Naive thymus-derived CD8-positive, alpha-beta T cell (primary cell): ENCODE results near the gene RALA. TPM values are rescaled to one million over a fixed set of nuclear protein-coding genes. Genes with fewer than 3 reads are reported as not detected.

Source experiments
- ATAC-seq, 2 donors: fragments of 150-1000 bp; cut with Tn5 transposase in 1 of 2; sonication (Bioruptor Pico), chemical (Tn5 transposase) in 1 of 2; 1 replicate in 1 of 2; 2 replicates in 1 of 2; pipeline ENCODE4 v1.10.0; 2021; ENCODE audit warnings: mild to moderate bottlenecking in 2 of 2, moderate library complexity in 2 of 2
- POLR2A ChIA-PET: fragments of 350-600 bp; sonication (Branson Sonifier 250); formaldehyde crosslinking; loops from one replicate; lab custom pipeline; 2021; ENCODE audit warnings: antibody characterized with exemption; lab: Charles Lee
- DNase-seq, 10 donors: peaks; one replicate each; pipeline versions ENCODE4 v3.0.0 to v3.0.0-alpha.2; 2020 to 2022
- H3K27ac Mint-ChIP-seq, 10 donors: one replicate each; pipeline ENCODE4 v1.8.0; 2020 to 2022; ENCODE audit warnings: mild to moderate bottlenecking in 10 of 10, mixed read lengths in 10 of 10, moderate library complexity in 4 of 10, inconsistent platforms in 1 of 10
- H3K27me3 Mint-ChIP-seq, 5 donors: one replicate each; pipeline ENCODE4 v1.8.0; 2021 to 2022; ENCODE audit warnings: mixed read lengths in 5 of 5
- H3K36me3 Mint-ChIP-seq, 3 donors: one replicate each; pipeline ENCODE4 v1.8.0; 2020 to 2022; ENCODE audit warnings: mixed read lengths in 3 of 3, mild to moderate bottlenecking in 2 of 3, inconsistent platforms in 1 of 3
- H3K4me1 Mint-ChIP-seq, 4 donors: one replicate each; pipeline ENCODE4 v1.8.0; 2021 to 2022; ENCODE audit warnings: mixed read lengths in 4 of 4
- H3K4me3 Mint-ChIP-seq, 10 donors: one replicate each; pipeline ENCODE4 v1.8.0; 2020 to 2022; ENCODE audit warnings: mild to moderate bottlenecking in 10 of 10, mixed read lengths in 10 of 10, moderate library complexity in 6 of 10, inconsistent platforms in 1 of 10
- H3K9me3 Mint-ChIP-seq, 9 donors: one replicate each; pipeline ENCODE4 v1.8.0; 2020 to 2022; ENCODE audit warnings: mixed read lengths in 9 of 9, mild to moderate bottlenecking in 3 of 9, inconsistent platforms in 1 of 9, moderate library complexity in 1 of 9
- polyA plus RNA-seq, 3 donors: library from polyadenylated mRNA; unstranded; fragments of 300-500 nt; fragmentation: Illumina TruSeq; gene quantifications; one replicate each; pipeline ENCODE4 v1.2.3, GENCODE V29; 2021
- total RNA-seq, 8 experiments: library from RNA in 2 of 8; stranded (reverse) in 2 of 8; gene quantifications; one replicate each; pipeline ENCODE4 v1.2.3 and lab custom pipeline; 2021 to 2026

RALA gene
- total and polyA plus RNA-seq, 5 experiments from 2014 or later: 39.7 to 55.1 (median 46.6) TPM

- Mint-ChIP-seq H3K4me1 (peaks cover 0 to 6% (median 4%) of the 10 kb centered on the region in 4 donors), H3K27me3 (no peaks in the 10 kb centered on the region), H3K4me3 (no peak overlapping the region), H3K27ac (peak overlapping the region in 1 of 10 donors; percentile 9), H3K36me3 (peaks cover 0 to 22% (median 12%) of the 10 kb centered on the region in 3 donors), H3K9me3 (peaks cover 0 to 32% (median 24%) of the 10 kb centered on the region in 9 donors)
- DNase-seq: no peak
- no peak for ATAC-seq
- POLR2A ChIA-PET: no interaction called here
Measured at GRCh38 chr7:39712751-39713150, 89.4 kb downstream of the RALA start.

DNA sequence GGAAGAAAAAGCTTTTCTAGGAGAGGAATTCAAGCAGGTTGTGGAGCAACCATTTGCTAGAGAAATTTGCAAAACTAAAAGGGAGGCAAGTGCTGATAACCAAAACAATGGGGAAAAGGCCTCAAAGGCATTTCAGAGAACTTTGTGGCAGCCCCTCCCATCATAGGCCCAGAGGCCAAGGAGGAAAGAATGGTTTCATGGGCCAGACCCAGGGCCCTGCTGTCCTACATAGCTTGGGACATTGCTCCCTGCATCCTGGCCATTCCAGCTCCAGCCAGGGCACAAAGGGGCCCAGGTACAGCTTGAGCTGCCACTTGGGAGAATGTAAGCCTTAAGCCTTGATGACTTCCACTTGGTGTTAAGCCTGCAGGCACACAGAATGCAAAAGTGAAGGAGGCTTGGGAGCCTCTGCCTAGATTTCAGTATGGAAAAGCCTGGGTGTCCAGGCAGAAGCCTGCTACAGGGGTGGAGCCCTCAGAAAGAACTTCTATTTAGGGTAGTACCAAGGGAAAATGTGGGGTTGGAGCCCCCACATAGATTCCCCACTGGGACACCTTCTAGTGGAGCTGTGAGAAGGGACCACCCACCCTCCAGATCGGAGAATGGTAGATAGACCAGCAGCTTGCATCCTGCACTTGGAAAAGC is 91.2 kb downstream of the RALA start:
- ATAC-seq (no peak), DNase-seq (no peak)
- Mint-ChIP-seq H3K27ac (no peak overlapping the region), H3K4me3 (no peak overlapping the region), H3K27me3 (no peaks in the 10 kb centered on the region), H3K36me3 (peaks cover 0 to 22% (median 12%) of the 10 kb centered on the region in 3 donors), H3K9me3 (peaks cover 0 to 32% (median 24%) of the 10 kb centered on the region in 9 donors), H3K4me1 (peaks cover 0 to 5% (median 4%) of the 10 kb centered on the region in 4 donors)
- POLR2A ChIA-PET: no interaction called here

DNA sequence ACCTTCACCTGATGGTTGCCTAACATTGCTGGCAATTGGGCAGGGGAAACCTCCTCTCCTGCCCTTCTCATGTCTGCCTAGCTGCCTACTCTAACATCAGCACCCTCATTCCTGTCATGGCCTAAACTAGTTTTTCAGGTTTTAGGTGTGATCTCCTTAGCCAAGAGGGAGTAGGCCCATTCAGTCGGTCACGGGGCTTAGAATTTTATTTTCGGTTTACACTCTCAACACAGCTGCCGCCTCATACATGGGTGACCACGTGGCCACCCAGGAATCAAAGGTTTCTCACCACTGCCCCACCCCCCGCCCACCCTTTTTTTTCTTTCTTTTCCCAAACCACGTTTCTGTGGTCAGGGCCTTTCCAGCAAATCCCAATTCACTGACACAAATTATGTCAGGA is 97.2 kb downstream of the RALA start:
- Mint-ChIP-seq H3K27ac (no peak overlapping the region), H3K4me1 (peaks cover 0 to 4% (median 0%) of the 10 kb centered on the region in 4 donors), H3K27me3 (peaks cover 0 to 5% (median 0%) of the 10 kb centered on the region in 5 donors), H3K9me3 (peaks cover 0 to 7% (median 4%) of the 10 kb centered on the region in 9 donors), H3K36me3 (peaks cover 0 to 4% (median 3%) of the 10 kb centered on the region in 3 donors), H3K4me3 (no peak overlapping the region)
- ATAC-seq (no peak), DNase-seq (no peak)
- POLR2A ChIA-PET: interaction anchor here (0.6 kb wide), 1 partner anchor 10 kb away, joined by 3 read pairs; no protein-coding TSS in a partner anchor

- Mint-ChIP-seq H3K36me3 (no peaks in the 10 kb centered on the region), H3K4me3 (no peak overlapping the region), H3K27ac (peak overlapping the region in 1 of 10 donors; percentile 1), H3K4me1 (peaks cover 0 to 4% (median 0%) of the 10 kb centered on the region in 4 donors), H3K27me3 (peaks cover 0 to 5% (median 0%) of the 10 kb centered on the region in 5 donors), H3K9me3 (peaks cover 0 to 2% (median 0%) of the 10 kb centered on the region in 9 donors)
- DNase-seq (no peak), ATAC-seq (no peak)
- POLR2A ChIA-PET: interaction anchor here (0.6 kb wide), 1 partner anchor 10 kb away, joined by 3 read pairs; no protein-coding TSS in a partner anchor
Measured at GRCh38 chr7:39721345-39721744, 98.0 kb downstream of the RALA start.

DNA sequence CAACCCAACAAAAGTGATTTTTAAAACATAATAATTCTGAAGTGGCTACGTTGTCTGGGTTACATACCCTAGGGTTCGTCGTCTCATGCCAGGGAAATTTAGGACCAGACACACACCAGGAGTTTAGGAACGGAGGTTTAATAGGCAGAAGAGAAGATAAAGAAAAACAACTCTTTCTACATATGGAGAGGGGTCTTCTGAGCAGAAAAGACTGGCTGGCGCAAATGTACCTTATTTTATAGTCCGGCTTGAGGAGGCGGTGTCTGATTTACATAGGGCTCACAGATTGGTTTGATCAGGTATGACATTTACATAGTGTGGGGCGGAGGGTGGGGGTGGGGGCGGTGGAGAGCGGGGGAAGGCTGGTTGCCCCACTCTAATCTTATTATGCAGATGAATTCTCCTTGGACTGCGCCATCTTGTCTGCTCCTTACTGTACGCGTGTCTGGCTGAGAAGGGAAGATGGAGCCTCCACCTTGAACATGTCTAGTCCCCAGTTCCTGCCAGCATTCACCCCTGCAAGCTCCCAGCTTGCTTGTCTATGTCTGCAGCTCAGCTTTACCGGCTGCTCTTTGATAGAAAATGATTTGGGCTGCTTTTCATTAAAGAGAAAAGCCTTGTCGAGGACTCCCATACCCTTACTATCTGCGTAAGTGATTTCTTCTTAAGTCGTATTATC is 98.7 kb downstream of the RALA start:
- H3K4me3 Mint-ChIP-seq: no peak overlapping the region
- peak overlapping the region in 1 of 10 donors; percentile 1 for H3K27ac Mint-ChIP-seq
- ATAC-seq (no peak), DNase-seq (no peak)
- peaks cover 0 to 1% (median 0%) of the 10 kb centered on the region in 4 donors for H3K4me1 Mint-ChIP-seq
- no peaks in the 10 kb centered on the region for H3K9me3 Mint-ChIP-seq
- H3K27me3 Mint-ChIP-seq: peaks cover 0 to 5% (median 0%) of the 10 kb centered on the region in 5 donors
- POLR2A ChIA-PET: no interaction called here
- H3K36me3 Mint-ChIP-seq: no peaks in the 10 kb centered on the region

- no peaks in the 10 kb centered on the region for H3K36me3 Mint-ChIP-seq
- no peaks in the 10 kb centered on the region for H3K9me3 Mint-ChIP-seq
- POLR2A ChIA-PET: no interaction called here
- ATAC-seq: no peak
- H3K4me1 Mint-ChIP-seq: peaks cover 0 to 14% (median 7%) of the 10 kb centered on the region in 4 donors
- H3K4me3 Mint-ChIP-seq: no peak overlapping the region
- H3K27ac Mint-ChIP-seq: peak overlapping the region in 1 of 10 donors; percentile 37
- no peaks in the 10 kb centered on the region for H3K27me3 Mint-ChIP-seq
- DNase-seq: no peak
Measured at GRCh38 chr7:39727231-39728012, 104.0 kb downstream of the RALA start.

- peaks cover 19 to 54% (median 50%) of the 10 kb centered on the region in 4 donors for H3K4me1 Mint-ChIP-seq
Measured at GRCh38 chr7:39732837-39733804, 109.7 kb downstream of the RALA start.

DNA sequence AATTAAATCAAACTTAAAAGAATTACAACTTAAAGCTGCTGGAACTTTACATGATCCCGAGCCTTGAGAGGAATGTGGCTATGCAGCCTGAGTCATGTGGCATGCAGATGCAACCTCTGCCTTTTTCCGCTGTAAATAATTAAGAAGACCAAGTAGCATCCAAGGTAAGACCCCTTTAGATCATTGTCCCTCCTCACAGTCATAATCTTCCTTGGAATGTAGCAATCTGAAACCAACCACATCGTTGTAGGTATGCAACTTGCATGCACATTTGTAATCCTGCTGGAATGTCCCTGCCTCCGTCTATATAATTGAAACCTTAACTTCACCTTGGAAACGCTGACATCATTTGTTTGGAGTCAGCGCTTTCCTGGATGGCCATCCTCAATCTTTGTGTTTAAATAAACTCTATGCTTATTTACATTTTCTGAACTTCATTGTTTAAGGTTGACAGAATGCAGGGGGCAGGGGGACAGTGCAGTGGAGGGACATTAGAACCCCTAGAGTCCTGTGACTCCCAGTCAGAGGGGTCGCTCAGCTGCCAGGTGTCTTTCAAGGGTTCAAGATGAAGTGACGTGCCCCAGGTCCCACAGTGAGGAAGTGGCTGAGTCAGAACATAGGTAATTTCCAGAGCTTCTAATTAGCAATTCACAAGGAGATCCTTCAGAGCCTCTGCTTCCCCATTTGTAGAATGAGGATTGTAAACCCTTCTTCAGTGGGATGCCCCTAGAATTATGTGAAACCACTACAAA is 110.7 kb downstream of the RALA start:
- no peaks in the 10 kb centered on the region for H3K36me3 Mint-ChIP-seq
- H3K27ac Mint-ChIP-seq: peak overlapping the region; percentile 89 to 98 (median 97)
- peak overlapping the region; percentile 89 to 98 (median 94) for H3K4me3 Mint-ChIP-seq
- H3K9me3 Mint-ChIP-seq: no peaks in the 10 kb centered on the region
- ATAC-seq: no peak
- POLR2A ChIA-PET: interaction anchor here (1.0 to 5.0 kb wide), 9 partner anchors 12 to 400 kb away, joined by 3 to 38 read pairs (median 6); partner anchors contain the start of genes CDK13, MPLKIP, RALA and SUGCT
- DNase-seq: peak in 2 of 10 donors; percentile 3 to 6
- no peaks in the 10 kb centered on the region for H3K27me3 Mint-ChIP-seq
- H3K4me1 Mint-ChIP-seq: peaks cover 19 to 54% (median 50%) of the 10 kb centered on the region in 4 donors

More at GRCh38 chr7:39732837-39733804, 109.7 kb downstream of the RALA start:
- Mint-ChIP-seq H3K27ac (peak overlapping the region; percentile 89 to 98 (median 97)), H3K9me3 (no peaks in the 10 kb centered on the region), H3K27me3 (no peaks in the 10 kb centered on the region), H3K36me3 (no peaks in the 10 kb centered on the region), H3K4me3 (peak overlapping the region; percentile 89 to 98 (median 94))
- POLR2A ChIA-PET: interaction anchor here (0.7 to 5.0 kb wide), 13 partner anchors 9 to 401 kb away, joined by 3 to 38 read pairs (median 5); partner anchors contain the start of genes CDK13, MPLKIP, RALA and SUGCT
- DNase-seq: peak; percentile 84 to 97 (median 94)
- ATAC-seq: peak; percentile 90 to 92

DNA sequence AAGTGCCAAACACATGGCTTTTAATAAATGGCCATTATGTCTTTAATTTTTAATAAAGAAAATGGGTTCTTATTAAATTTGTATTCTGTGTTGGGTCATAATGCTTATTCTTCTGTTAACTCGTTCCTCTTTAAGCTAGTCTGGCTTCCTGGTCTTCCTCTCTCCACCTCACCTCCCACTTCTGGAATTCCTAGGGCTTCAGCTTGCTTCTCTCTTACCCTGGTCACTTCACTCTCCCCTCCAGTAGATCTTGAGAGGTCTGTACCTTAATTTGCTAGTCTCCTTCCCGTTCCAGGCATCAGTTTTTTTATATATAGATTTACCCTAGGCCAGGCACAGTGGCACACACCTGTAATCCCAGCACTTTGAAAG is 111.2 kb downstream of the RALA start:
- POLR2A ChIA-PET: interaction anchor here (1.8 to 5.0 kb wide), 3 partner anchors 112 to 215 kb away, joined by 9 to 38 read pairs (median 14); partner anchors contain the start of genes CDK13 and RALA
- ATAC-seq: no peak
- Mint-ChIP-seq H3K27me3 (no peaks in the 10 kb centered on the region), H3K4me1 (peaks cover 19 to 54% (median 50%) of the 10 kb centered on the region in 4 donors), H3K9me3 (no peaks in the 10 kb centered on the region), H3K4me3 (peak overlapping the region; percentile 7 to 94 (median 60)), H3K27ac (peak overlapping the region; percentile 78 to 98 (median 91)), H3K36me3 (no peaks in the 10 kb centered on the region)
- no peak for DNase-seq

GRCh38 chr7:39735903-39736302 is 112.5 kb downstream of the RALA start:
- Mint-ChIP-seq H3K27me3 (no peaks in the 10 kb centered on the region), H3K27ac (peak overlapping the region; percentile 39 to 93 (median 68)), H3K9me3 (no peaks in the 10 kb centered on the region), H3K4me3 (peak overlapping the region in 3 of 10 donors; percentile 28 to 58 (median 30)), H3K36me3 (peaks cover 0 to 2% (median 0%) of the 10 kb centered on the region in 3 donors), H3K4me1 (peaks cover 19 to 54% (median 50%) of the 10 kb centered on the region in 4 donors)
- ATAC-seq: no peak
- peak in 1 of 10 donors; percentile 3 for DNase-seq
- POLR2A ChIA-PET: interaction anchor here (0.8 to 5.0 kb wide), 2 partner anchors 113 to 159 kb away, joined by 3 to 38 read pairs; partner anchors contain the start of gene RALA
